ENCODE measurements around the gene ZNF470.

ZNF470 gene

DNA sequence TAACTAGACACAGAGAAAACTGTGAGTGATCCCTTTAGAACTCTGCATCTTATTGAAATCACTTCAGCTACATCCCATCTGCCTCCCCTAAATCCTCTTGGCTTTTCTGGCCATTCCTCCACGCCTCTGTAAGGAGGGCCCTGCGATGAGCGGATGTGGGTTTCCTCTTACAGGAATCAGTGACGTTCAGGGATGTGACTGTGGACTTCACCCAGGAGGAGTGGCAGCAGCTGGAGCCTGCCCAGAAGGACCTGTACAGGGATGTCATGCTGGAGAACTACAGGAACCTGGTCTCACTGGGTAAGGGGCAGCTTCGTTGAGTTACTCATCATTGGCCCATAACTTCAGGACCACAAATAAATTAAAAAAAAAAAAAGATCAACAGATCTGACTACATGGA lies 46.4 kb downstream of the ZNF470 start:
- no peak overlapping the region for H3K27ac ChIP-seq (ENCODE audit: low read length)
- no peaks in the 10 kb centered on the region for H3K27me3 ChIP-seq (ENCODE audit: low read depth, low read length)
- peaks cover 49% of the 10 kb centered on the region for H3K9me3 ChIP-seq (ENCODE audit: insufficient read depth, low read length)
- no peak overlapping the region for H2AFZ ChIP-seq (ENCODE audit: low read depth, low read length)
- peaks cover 86% of the 10 kb centered on the region for H3K36me3 ChIP-seq (replicated peaks; ENCODE audit: low read depth, low read length)
- H3K9ac ChIP-seq (ENCODE audit: low read length): no peak overlapping the region
- peaks cover 13% of the 10 kb centered on the region for H3K79me2 ChIP-seq (ENCODE audit: low read length)
- TF ChIP-seq, protein P1, sequence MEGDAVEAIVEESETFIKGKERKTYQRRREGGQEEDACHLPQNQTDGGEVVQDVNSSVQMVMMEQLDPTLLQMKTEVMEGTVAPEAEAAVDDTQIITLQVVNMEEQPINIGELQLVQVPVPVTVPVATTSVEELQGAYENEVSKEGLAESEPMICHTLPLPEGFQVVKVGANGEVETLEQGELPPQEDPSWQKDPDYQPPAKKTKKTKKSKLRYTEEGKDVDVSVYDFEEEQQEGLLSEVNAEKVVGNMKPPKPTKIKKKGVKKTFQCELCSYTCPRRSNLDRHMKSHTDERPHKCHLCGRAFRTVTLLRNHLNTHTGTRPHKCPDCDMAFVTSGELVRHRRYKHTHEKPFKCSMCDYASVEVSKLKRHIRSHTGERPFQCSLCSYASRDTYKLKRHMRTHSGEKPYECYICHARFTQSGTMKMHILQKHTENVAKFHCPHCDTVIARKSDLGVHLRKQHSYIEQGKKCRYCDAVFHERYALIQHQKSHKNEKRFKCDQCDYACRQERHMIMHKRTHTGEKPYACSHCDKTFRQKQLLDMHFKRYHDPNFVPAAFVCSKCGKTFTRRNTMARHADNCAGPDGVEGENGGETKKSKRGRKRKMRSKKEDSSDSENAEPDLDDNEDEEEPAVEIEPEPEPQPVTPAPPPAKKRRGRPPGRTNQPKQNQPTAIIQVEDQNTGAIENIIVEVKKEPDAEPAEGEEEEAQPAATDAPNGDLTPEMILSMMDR (IDR thresholded peaks at IDR 0.05; ENCODE audit: low read depth, low read length): no peak
- no peak for TF ChIP-seq EZH2phosphoT487 (IDR thresholded peaks at IDR 0.05; ENCODE audit: low read depth)
- no peaks in the 10 kb centered on the region for H4K20me1 ChIP-seq (ENCODE audit: insufficient read depth, low read length)
- no peak overlapping the region for H3K4me2 ChIP-seq (ENCODE audit: low read length)
- no peak overlapping the region for H3K4me3 ChIP-seq (ENCODE audit: low read length)
- no peaks in the 10 kb centered on the region for H3K4me1 ChIP-seq (ENCODE audit: low read length)

DNA sequence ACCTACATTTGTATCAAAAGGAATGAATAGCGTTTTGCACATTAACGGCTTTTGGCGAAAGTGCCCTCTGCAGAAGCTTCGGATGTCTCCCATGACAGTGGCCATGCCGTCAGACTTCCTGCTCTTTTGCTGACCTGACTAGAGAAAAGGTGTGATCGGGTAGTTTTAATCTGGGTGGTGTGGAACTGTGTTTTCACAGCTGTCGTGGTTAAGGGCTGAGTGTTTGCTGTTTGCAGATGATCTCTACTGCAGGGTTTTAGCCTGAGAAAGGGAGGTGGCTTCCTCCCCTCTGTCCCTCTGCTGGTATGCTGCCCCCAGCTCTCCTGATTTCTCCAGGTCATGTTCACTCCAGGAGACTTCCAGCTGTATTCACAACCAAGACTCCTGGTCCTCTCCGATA lies 50.3 kb downstream of the ZNF470 start:
- H3K4me2 ChIP-seq (ENCODE audit: low read length): no peak overlapping the region
- no peaks in the 10 kb centered on the region for H4K20me1 ChIP-seq (ENCODE audit: insufficient read depth, low read length)
- no peak overlapping the region for H3K27ac ChIP-seq (ENCODE audit: low read length)
- H3K4me1 ChIP-seq (ENCODE audit: low read length): no peaks in the 10 kb centered on the region
- TF ChIP-seq, protein P1 (IDR thresholded peaks at IDR 0.05; ENCODE audit: low read depth, low read length): no peak
- TF ChIP-seq EZH2phosphoT487 (IDR thresholded peaks at IDR 0.05; ENCODE audit: low read depth): no peak
- H3K79me2 ChIP-seq (ENCODE audit: low read length): peaks cover 17% of the 10 kb centered on the region
- H3K9ac ChIP-seq (ENCODE audit: low read length): no peak overlapping the region
- H3K4me3 ChIP-seq (ENCODE audit: low read length): no peak overlapping the region
- peaks cover 88% of the 10 kb centered on the region for H3K36me3 ChIP-seq (replicated peaks; ENCODE audit: low read depth, low read length)
- no peak overlapping the region for H2AFZ ChIP-seq (ENCODE audit: low read depth, low read length)
- H3K27me3 ChIP-seq (ENCODE audit: low read depth, low read length): no peaks in the 10 kb centered on the region
- H3K9me3 ChIP-seq (ENCODE audit: insufficient read depth, low read length): peaks cover 29% of the 10 kb centered on the region

DNA sequence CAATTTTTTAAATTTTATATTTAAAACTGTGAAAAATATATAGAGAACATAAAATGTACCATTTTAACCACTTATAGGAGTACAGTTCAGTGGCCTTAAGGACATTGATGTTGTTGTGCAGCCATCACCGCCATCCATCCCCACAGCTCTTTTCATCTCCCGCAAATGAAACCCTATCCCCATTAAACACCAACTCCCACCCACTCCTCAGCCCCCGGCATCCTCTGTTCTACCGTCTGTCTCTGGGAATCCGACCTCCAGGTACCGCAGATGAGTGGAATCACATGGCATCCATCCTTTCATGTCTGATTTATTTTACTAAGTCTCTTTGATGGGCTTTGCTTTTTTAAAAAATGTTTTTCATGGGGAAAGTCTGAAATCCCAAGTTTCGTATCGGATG lies 51.9 kb downstream of the ZNF470 start:
- H3K9ac ChIP-seq (ENCODE audit: low read length): no peak overlapping the region
- H3K27me3 ChIP-seq (ENCODE audit: low read depth, low read length): no peaks in the 10 kb centered on the region
- H2AFZ ChIP-seq (ENCODE audit: low read depth, low read length): no peak overlapping the region
- TF ChIP-seq EZH2phosphoT487 (IDR thresholded peaks at IDR 0.05; ENCODE audit: low read depth): no peak
- TF ChIP-seq, protein P1 (IDR thresholded peaks at IDR 0.05; ENCODE audit: low read depth, low read length): no peak
- H3K9me3 ChIP-seq (ENCODE audit: insufficient read depth, low read length): peaks cover 29% of the 10 kb centered on the region
- H3K4me3 ChIP-seq (ENCODE audit: low read length): no peak overlapping the region
- H3K27ac ChIP-seq (ENCODE audit: low read length): no peak overlapping the region
- no peak overlapping the region for H3K4me2 ChIP-seq (ENCODE audit: low read length)
- peaks cover 17% of the 10 kb centered on the region for H3K79me2 ChIP-seq (ENCODE audit: low read length)
- H3K4me1 ChIP-seq (ENCODE audit: low read length): no peaks in the 10 kb centered on the region
- peaks cover 88% of the 10 kb centered on the region for H3K36me3 ChIP-seq (replicated peaks; ENCODE audit: low read depth, low read length)
- no peaks in the 10 kb centered on the region for H4K20me1 ChIP-seq (ENCODE audit: insufficient read depth, low read length)

DNA sequence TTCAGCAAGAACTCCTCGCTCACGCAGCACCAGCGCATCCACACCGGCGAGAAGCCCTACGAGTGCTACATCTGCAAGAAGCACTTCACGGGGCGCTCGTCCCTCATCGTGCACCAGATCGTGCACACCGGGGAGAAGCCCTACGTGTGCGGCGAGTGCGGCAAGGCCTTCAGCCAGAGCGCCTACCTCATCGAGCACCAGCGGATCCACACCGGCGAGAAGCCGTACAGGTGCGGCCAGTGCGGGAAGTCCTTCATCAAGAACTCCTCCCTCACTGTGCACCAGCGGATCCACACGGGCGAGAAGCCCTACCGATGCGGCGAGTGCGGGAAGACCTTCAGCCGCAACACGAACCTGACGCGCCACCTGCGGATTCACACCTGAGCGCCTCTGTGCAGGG lies 55.1 kb downstream of the ZNF470 start:
- H3K27me3 ChIP-seq (ENCODE audit: low read depth, low read length): no peaks in the 10 kb centered on the region
- H3K27ac ChIP-seq (ENCODE audit: low read length): no peak overlapping the region
- H3K4me1 ChIP-seq (ENCODE audit: low read length): no peaks in the 10 kb centered on the region
- no peaks in the 10 kb centered on the region for H4K20me1 ChIP-seq (ENCODE audit: insufficient read depth, low read length)
- H3K79me2 ChIP-seq (ENCODE audit: low read length): peaks cover 10% of the 10 kb centered on the region; the same call in 1 of the 2 replicates
- peaks cover 74% of the 10 kb centered on the region for H3K36me3 ChIP-seq (replicated peaks; ENCODE audit: low read depth, low read length)
- H3K9ac ChIP-seq (ENCODE audit: low read length): no peak overlapping the region
- peaks cover 11% of the 10 kb centered on the region for H3K9me3 ChIP-seq (ENCODE audit: insufficient read depth, low read length)
- TF ChIP-seq, protein P1 (IDR thresholded peaks at IDR 0.05; ENCODE audit: low read depth, low read length): no peak
- no peak for TF ChIP-seq EZH2phosphoT487 (IDR thresholded peaks at IDR 0.05; ENCODE audit: low read depth)
- no peak overlapping the region for H3K4me3 ChIP-seq (ENCODE audit: low read length)
- H3K4me2 ChIP-seq (ENCODE audit: low read length): no peak overlapping the region
- H2AFZ ChIP-seq (ENCODE audit: low read depth, low read length): no peak overlapping the region

All from OCI-LY3 (cell line).